Fibroblast of villous mesenchyme (primary cell): Measurements from ENCODE around the gene TMEM184B. TPM values are rescaled to one million over a fixed set of nuclear protein-coding genes. Genes with fewer than 3 reads are reported as not detected.
A peak's percentile ranks its signal among the peaks of the same experiment; 100 is the strongest.

ENCODE experiments used
- DNase-seq: peaks from one replicate; pipeline ENCODE4 v3.0.0-alpha.2; 2010; ENCODE audit warnings: low read depth
- H3K4me3 ChIP-seq: 2 replicates; pipeline ENCODE4 v1.5.1; 2011; ENCODE audit warnings: low read depth, mild to moderate bottlenecking, low read length
- CTCF ChIP-seq: IDR thresholded peaks from 2 replicates; pipeline ENCODE4 v1.5.1; 2012; ENCODE audit warnings: low read depth, mild to moderate bottlenecking, low read length; ENCODE audit not compliant: insufficient read depth
- total RNA-seq: library from RNA; depleted of rRNA; stranded (reverse); fragments of >200 nt; gene quantifications from 2 replicates; pipeline ENCODE4 v1.2.3, GENCODE V29; 2012

The TMEM184B gene
- total RNA-seq, 1 donor = 44.9 TPM

DNA sequence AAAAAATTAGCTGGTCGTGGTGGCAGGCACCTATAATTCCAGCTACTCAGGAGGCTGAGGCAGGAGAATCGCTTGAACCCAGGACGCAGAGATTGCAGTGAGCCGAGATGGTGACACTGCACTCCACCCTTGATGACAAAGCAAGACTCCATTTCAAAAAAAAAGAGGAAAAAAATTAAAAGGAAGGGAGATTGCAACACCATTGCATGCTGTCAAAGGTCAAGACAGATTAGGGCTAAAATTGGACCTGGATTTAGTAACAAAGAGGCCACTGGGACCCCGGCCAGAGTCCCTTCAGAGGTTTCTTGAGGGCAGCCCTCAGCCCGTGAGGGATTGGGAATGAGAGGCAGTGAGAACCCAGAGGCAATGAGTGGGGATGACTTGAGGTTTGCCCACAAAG is 79.2 kb downstream of the TMEM184B start:
- TF ChIP-seq CTCF = no peak
- no peak overlapping the region for H3K4me3 ChIP-seq
- peak; percentile 73 for DNase-seq

- DNase-seq = no peak
- no peak overlapping the region for H3K4me3 ChIP-seq
- TF ChIP-seq CTCF = no peak
Measured at GRCh38 chr22:38192475-38192863, 80.3 kb downstream of the TMEM184B start.

- no peak overlapping the region for H3K4me3 ChIP-seq
- no peak for TF ChIP-seq CTCF
Measured at GRCh38 chr22:38191731-38192474, 80.9 kb downstream of the TMEM184B start.

GRCh38 chr22:38191055-38191454 is 81.8 kb downstream of the TMEM184B start:
- DNase-seq = no peak
- H3K4me3 ChIP-seq = no peak overlapping the region
- no peak for TF ChIP-seq CTCF

More at GRCh38 chr22:38191731-38192474, 80.9 kb downstream of the TMEM184B start:
- DNase-seq = no peak

DNA sequence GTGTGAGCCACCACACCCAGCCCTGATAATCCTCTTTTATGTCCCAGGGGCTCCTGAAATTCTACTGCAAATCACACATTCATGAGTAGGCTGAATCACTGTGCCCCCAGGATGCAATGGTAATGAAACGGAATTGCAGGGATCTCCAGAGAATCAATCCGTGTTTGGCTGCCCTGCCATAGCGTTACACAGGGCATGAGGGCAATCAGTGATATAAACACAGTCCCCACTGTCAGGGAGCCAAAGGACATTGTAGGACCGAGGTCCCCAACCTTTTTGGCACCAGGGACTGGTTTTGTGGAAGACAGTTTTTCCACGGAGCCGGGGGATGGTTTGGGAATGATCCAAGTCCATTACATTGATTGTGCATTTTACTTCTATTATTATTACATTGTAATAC is 82.2 kb downstream of the TMEM184B start:
- TF ChIP-seq CTCF = no peak
- H3K4me3 ChIP-seq = no peak overlapping the region
- DNase-seq = no peak

DNA sequence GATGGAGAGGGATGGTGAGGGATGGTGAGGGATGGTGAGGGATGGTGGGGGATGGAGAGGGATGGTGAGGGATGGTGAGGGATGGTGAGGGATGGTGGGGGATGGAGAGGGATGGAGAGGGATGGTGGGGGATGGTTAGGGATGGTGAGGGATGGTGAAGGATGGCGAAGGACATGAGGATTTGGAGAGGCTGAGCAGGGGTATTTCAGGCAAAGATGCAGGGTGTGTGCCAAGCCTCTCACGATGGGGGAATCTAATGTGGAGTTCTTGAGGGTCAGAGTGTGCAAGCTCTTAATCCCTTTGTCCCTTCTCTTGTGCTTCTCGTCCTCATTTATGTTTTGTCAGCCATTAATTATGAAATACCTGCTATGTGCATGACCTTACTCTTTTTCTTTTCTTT is 83.7 kb downstream of the TMEM184B start:
- H3K4me3 ChIP-seq = no peak overlapping the region
- no peak for DNase-seq
- no peak for TF ChIP-seq CTCF

GRCh38 chr22:38187413-38188212 is 85.2 kb downstream of the TMEM184B start:
- TF ChIP-seq CTCF = no peak
- DNase-seq = peak; percentile 99
- H3K4me3 ChIP-seq = no peak overlapping the region
